ENCODE measurements around the gene SUPT16H.

SUPT16H gene

DNA sequence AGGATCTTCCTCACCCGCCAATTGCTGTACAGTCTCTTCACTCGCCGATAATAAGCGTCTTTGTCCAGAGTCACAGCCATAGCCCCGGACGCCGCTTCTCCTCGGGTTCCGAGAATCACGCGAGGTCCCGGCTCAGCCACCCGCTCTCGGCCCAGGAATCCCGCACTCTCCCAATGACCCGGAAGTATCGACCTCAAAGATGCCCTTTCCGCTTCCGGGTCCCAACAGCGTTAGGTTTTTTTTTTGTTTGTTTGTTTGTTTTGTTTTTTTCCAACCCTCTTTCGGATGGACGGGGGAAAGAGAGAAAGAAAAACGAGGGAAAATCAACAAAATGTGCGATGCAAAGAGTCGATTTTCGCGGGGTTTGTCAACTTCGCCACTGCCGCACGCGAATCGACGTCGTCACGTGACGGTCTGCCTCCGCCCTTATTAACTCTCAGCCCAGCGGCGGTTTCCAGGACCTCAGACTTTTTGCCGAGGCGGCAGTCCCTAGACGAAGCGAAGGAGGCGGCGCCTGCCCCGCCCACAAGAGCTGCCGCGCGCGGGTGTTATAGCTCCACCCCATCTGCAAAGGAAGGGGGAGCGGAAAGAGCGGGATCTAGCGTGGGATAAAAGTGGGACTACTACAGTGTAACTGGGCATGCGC, at the start of gene SUPT16H:
TSS of gene SUPT16H (minus strand) at position 172 of the 646 bp plus-strand sequence. CDS start at position 80, 92 bp downstream.
- H3K27ac ChIP-seq, result peak within 1 kb of the TSS; percentile 91
- peak; percentile 88 for DNase-seq (ENCODE audit: low spot score)
- POLR2A ChIA-PET (ENCODE audit: low non-redundant PET), result interaction anchor here (0.6 kb wide), 1 partner anchor 88 kb away, joined by 3 read pairs; no protein-coding TSS in a partner anchor
- TF ChIP-seq, protein P1, sequence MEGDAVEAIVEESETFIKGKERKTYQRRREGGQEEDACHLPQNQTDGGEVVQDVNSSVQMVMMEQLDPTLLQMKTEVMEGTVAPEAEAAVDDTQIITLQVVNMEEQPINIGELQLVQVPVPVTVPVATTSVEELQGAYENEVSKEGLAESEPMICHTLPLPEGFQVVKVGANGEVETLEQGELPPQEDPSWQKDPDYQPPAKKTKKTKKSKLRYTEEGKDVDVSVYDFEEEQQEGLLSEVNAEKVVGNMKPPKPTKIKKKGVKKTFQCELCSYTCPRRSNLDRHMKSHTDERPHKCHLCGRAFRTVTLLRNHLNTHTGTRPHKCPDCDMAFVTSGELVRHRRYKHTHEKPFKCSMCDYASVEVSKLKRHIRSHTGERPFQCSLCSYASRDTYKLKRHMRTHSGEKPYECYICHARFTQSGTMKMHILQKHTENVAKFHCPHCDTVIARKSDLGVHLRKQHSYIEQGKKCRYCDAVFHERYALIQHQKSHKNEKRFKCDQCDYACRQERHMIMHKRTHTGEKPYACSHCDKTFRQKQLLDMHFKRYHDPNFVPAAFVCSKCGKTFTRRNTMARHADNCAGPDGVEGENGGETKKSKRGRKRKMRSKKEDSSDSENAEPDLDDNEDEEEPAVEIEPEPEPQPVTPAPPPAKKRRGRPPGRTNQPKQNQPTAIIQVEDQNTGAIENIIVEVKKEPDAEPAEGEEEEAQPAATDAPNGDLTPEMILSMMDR (conservative IDR thresholded peaks at IDR 0.05; ENCODE audit: low read depth), result no peak
- CTCF ChIA-PET, result interaction anchor here (0.5 kb wide), 1 partner anchor 1046 kb away, joined by 9 read pairs; no protein-coding TSS in a partner anchor

DNA sequence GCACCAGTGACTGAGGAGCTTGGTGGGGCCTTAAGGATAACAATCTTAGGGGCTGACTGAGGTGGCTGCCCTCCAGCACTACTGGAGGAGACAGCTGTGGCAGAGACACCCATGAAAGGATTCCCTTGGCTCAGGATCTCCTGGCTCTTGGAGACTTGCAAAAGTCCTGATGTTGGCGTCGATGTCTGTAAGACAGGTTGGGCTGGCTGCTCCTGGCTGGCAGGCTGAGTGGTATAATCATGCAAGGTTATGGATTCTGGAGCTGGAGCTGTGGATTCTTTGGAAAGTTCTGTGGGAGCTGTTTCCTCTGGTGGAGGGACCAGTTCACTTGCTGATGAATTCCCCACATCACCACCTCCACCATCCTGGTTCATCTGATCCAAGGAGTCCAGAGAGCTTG, 47.3 kb upstream of the SUPT16H start:
- H3K27ac ChIP-seq, result no peak overlapping the region
- no peak for DNase-seq (ENCODE audit: low spot score)
- ChIA-PET POLR2A (ENCODE audit: low non-redundant PET) (interaction anchor here (0.6 kb wide), 1 partner anchor 456 kb away, joined by 3 read pairs; no protein-coding TSS in a partner anchor), CTCF (no interaction called here)
- TF ChIP-seq, protein P1 (conservative IDR thresholded peaks at IDR 0.05; ENCODE audit: low read depth), result no peak

DNA sequence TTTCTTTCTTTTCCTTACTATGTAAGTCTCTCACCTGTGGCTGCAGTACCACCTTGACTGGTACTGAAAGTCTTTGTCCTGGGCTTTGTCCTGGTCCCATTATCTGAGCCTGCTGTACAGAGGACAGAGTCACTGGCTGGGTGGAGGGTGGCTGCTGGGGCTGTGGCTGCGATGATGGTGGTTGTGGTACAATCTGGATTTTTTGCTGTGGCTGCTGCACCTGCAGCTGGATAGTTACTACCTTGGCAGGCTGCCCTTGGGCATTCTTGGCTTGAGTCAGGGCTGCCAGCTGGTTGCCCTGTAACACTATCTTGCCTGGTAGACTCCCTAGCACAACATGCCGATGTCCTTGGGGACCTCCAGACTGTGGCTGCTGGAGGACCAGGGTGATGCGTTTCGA, 45.1 kb upstream of the SUPT16H start:
- no peak overlapping the region for H3K27ac ChIP-seq
- ChIA-PET POLR2A (ENCODE audit: low non-redundant PET) (no interaction called here), CTCF (no interaction called here)
- TF ChIP-seq, protein P1 (conservative IDR thresholded peaks at IDR 0.05; ENCODE audit: low read depth), result no peak
- DNase-seq (ENCODE audit: low spot score), result no peak

DNA sequence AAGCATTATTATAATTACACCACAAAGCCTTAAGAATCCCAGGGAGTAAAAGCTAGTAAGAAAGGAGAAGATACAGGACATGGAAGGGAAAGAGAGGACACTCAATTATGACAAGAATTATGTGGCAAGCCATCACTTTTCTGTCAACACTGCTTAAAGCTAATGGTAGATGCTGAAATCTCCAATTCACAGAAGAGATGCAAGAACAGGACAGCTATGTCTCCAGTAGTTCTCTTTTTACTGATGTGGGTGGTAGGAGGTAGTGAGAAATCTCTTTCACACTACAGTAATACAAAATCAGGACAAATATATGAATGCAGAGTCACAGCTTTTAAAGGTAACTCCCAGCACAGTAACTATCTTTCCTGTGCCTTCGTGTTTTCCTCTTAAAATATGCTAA, 42.9 kb upstream of the SUPT16H start:
- DNase-seq (ENCODE audit: low spot score), result no peak
- TF ChIP-seq, protein P1 (conservative IDR thresholded peaks at IDR 0.05; ENCODE audit: low read depth), result no peak
- POLR2A ChIA-PET (ENCODE audit: low non-redundant PET), result no interaction called here

DNA sequence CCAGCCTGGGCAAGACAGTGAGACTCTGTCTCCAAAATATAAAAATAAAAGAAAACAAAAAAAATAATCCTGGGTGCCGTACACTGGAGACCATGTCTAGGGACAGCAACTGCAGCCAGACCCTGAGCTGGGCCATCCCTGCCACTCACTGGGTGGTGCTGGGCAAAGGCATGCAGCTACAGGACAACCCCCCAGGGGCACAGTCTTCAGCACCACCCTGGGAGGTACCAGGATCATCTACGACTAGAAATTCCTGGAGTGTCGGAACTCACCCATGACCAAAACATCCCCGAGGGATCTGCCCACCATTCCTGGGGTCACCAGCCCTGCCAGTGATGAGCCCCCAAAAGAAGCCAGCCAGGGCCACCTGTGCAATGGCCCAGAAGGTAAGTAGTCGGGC, 35.7 kb upstream of the SUPT16H start:
- CTCF ChIA-PET, result no interaction called here
- no peak for DNase-seq (ENCODE audit: low spot score)
- TF ChIP-seq, protein P1 (conservative IDR thresholded peaks at IDR 0.05; ENCODE audit: low read depth), result no peak
- POLR2A ChIA-PET (ENCODE audit: low non-redundant PET), result no interaction called here
- peak overlapping the region; percentile 3; the same call in 1 of the 2 replicates for H3K27ac ChIP-seq

More for the DNA sequence above, 42.9 kb upstream of the SUPT16H start:
- CTCF ChIA-PET, result no interaction called here
- no peak overlapping the region for H3K27ac ChIP-seq

DNA sequence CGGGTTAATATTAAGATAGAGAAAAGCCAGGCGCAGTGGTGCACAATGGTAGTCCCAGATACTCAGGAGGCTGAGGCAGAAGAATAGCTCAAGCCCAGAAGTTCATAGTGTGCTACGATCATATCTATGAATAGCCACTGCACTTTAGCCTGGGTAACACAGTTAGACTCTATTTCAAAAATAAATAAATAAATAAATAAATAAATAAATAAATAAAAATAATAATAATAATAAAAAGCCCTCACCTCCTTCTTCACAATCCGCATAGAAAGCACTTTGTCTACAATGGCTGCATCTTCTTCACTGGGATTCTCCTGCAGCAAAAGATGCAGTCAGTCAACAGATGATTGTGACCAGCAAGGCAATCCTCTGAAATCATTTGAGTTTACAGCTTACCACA, 31.5 kb upstream of the SUPT16H start:
- no peak overlapping the region for H3K27ac ChIP-seq
- TF ChIP-seq, protein P1 (conservative IDR thresholded peaks at IDR 0.05; ENCODE audit: low read depth), result no peak
- no peak for DNase-seq (ENCODE audit: low spot score)
- POLR2A ChIA-PET (ENCODE audit: low non-redundant PET), result interaction anchor here (0.6 kb wide), 1 partner anchor 12 kb away, joined by 8 read pairs; no protein-coding TSS in a partner anchor
- CTCF ChIA-PET, result no interaction called here

Measured in RWPE1 (cell line).